Ishikawa (cell line): ENCODE measurements around the gene ARHGEF6.

Experiments
- CEBPB ChIP-seq: IDR thresholded peaks from 2 replicates; pipeline ENCODE4 v1.6.1; 2012
- EP300 ChIP-seq: IDR thresholded peaks from 2 replicates; pipeline ENCODE4 v1.6.1; 2012; ENCODE audit warnings: borderline replicate concordance
- MAX ChIP-seq: IDR thresholded peaks from 2 replicates; pipeline ENCODE4 v1.6.1; 2012
- NFIC ChIP-seq: IDR thresholded peaks from 2 replicates; pipeline ENCODE4 v1.6.1; 2012
- RAD21 ChIP-seq: IDR thresholded peaks from 2 replicates; pipeline ENCODE4 v1.6.1; 2012; ENCODE audit warnings: low read depth
- TAF1 ChIP-seq: IDR thresholded peaks from 2 replicates; pipeline ENCODE4 v1.6.1; 2012; ENCODE audit warnings: low read depth, mild to moderate bottlenecking
- YY1 ChIP-seq: IDR thresholded peaks from 2 replicates; pipeline ENCODE4 v1.6.1; 2012; ENCODE audit warnings: low read depth
- TF ChIP-seq, protein P1 (sequence below): IDR thresholded peaks from 2 replicates; pipeline ENCODE4 v1.6.1; 2012; ENCODE audit warnings: low read depth, mild to moderate bottlenecking

- TF ChIP-seq EP300 (no peak), MAX (no peak), YY1 (no peak), TAF1 (no peak), RAD21 (no peak), NFIC (no peak), CEBPB (no peak)
- TF ChIP-seq, protein P1, sequence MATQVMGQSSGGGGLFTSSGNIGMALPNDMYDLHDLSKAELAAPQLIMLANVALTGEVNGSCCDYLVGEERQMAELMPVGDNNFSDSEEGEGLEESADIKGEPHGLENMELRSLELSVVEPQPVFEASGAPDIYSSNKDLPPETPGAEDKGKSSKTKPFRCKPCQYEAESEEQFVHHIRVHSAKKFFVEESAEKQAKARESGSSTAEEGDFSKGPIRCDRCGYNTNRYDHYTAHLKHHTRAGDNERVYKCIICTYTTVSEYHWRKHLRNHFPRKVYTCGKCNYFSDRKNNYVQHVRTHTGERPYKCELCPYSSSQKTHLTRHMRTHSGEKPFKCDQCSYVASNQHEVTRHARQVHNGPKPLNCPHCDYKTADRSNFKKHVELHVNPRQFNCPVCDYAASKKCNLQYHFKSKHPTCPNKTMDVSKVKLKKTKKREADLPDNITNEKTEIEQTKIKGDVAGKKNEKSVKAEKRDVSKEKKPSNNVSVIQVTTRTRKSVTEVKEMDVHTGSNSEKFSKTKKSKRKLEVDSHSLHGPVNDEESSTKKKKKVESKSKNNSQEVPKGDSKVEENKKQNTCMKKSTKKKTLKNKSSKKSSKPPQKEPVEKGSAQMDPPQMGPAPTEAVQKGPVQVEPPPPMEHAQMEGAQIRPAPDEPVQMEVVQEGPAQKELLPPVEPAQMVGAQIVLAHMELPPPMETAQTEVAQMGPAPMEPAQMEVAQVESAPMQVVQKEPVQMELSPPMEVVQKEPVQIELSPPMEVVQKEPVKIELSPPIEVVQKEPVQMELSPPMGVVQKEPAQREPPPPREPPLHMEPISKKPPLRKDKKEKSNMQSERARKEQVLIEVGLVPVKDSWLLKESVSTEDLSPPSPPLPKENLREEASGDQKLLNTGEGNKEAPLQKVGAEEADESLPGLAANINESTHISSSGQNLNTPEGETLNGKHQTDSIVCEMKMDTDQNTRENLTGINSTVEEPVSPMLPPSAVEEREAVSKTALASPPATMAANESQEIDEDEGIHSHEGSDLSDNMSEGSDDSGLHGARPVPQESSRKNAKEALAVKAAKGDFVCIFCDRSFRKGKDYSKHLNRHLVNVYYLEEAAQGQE: no peak
Measured at GRCh38 chrX:136778916-136779315, 1.8 kb downstream of the ARHGEF6 start.
